A549 (cell line): ENCODE data around the gene FAM20A. TPM values are rescaled to one million over a fixed set of nuclear protein-coding genes. Genes with fewer than 3 reads are reported as not detected.

Experiments used
- ATAC-seq, 2 experiments: fragments of 200-7000 bp in 1 of 2; fragments of >200 bp in 1 of 2; cut with Nextera tagmentation in 1 of 2; cut with Tn5 transposase in 1 of 2; 3 replicates each; pipeline versions ENCODE4 v1.8.0 to v1.9.1; 2018 to 2020; ENCODE audit warnings: mild to moderate bottlenecking in 1 of 2, moderate library complexity in 1 of 2
- CTCF ChIA-PET: fragments of 300-600 bp; sonication (Branson Sonifier 250); formaldehyde crosslinking; extraction: SDS; loops from one replicate; lab custom pipeline; 2021; ENCODE audit warnings: antibody characterized with exemption, inconsistent platforms; lab: Yijun Ruan, JAX
- POLR2A ChIA-PET: fragments of 350-600 bp; formaldehyde crosslinking; extraction: SDS; loops from one replicate; lab custom pipeline; 2021; ENCODE audit warnings: antibody characterized with exemption, inconsistent platforms; lab: Yijun Ruan, JAX
- DNase-seq, 2 experiments: peaks; one replicate each; pipeline versions ENCODE4 v3.0.0 to v3.0.0-alpha.2; 2011 to 2016; ENCODE audit warnings: low read depth in 1 of 2, low spot score in 1 of 2
- FAIRE-seq: peaks from 2 replicates; lab custom pipeline; 2011; peaks lifted over from hg19 to GRCh38; lab: Jason Lieb, UNC
- H3K27ac ChIP-seq, 2 experiments: fragments of >200 bp; sonication (Bioruptor Twin); formaldehyde crosslinking; 3 replicates each; pipeline ENCODE4 v1.5.1; 2016 to 2017
- H3K4me1 ChIP-seq: fragments of >200 bp; sonication (Bioruptor Twin); formaldehyde crosslinking; 3 replicates; pipeline ENCODE4 v1.6.1; 2016
- H3K4me2 ChIP-seq: fragments of >200 bp; sonication (Bioruptor Twin); formaldehyde crosslinking; 3 replicates; pipeline ENCODE4 v1.6.1; 2016
- H3K4me3 ChIP-seq: fragments of >200 bp; sonication (Bioruptor Twin); formaldehyde crosslinking; 3 replicates; pipeline ENCODE4 v1.5.1; 2016
- H3K9me3 ChIP-seq: fragments of >200 bp; sonication (Bioruptor Twin); formaldehyde crosslinking; 3 replicates; pipeline ENCODE4 v1.6.1; 2016
- ATOH8 ChIP-seq: fragments of 250-450 bp; sonication (Bioruptor Pico); IDR thresholded peaks from 2 replicates; pipeline ENCODE4 v1.5.0; 2020; ENCODE audit warnings: low read depth, mild to moderate bottlenecking, moderate library complexity
- BHLHE40 ChIP-seq: IDR thresholded peaks from 2 replicates; pipeline ENCODE4 v1.6.1; 2012; ENCODE audit warnings: low read depth, low read length, inconsistent platforms
- CBX2 ChIP-seq: fragments of 200-600 bp; sonication (generic); IDR thresholded peaks from 2 replicates; pipeline ENCODE4 v1.6.1; 2016; ENCODE audit warnings: low read depth, mild to moderate bottlenecking, borderline replicate concordance
- CBX8 ChIP-seq: fragments of 200-600 bp; sonication (generic); IDR thresholded peaks from 2 replicates; pipeline ENCODE4 v1.6.1; 2016
- CHD4 ChIP-seq: fragments of 200-600 bp; sonication (generic); IDR thresholded peaks from 2 replicates; pipeline ENCODE4 v1.6.1; 2016; ENCODE audit warnings: antibody characterized with exemption, mild to moderate bottlenecking, borderline replicate concordance
- CTCF ChIP-seq: fragments of >200 bp; sonication (Bioruptor Twin); formaldehyde crosslinking; IDR thresholded peaks from 3 replicates; pipeline ENCODE4 v1.5.1; 2016
- EHF ChIP-seq: fragments of 250-450 bp; sonication (Bioruptor Pico); IDR thresholded peaks from 2 replicates; pipeline ENCODE4 v1.5.0; 2020; ENCODE audit warnings: mild to moderate bottlenecking
- EHMT2 ChIP-seq: fragments of 200-600 bp; sonication (generic); IDR thresholded peaks from 2 replicates; pipeline ENCODE4 v1.6.1; 2016; ENCODE audit warnings: antibody characterized with exemption, low read depth, mild to moderate bottlenecking, moderate library complexity
- FOSL2 ChIP-seq, 2 experiments: fragments of 450-650 bp in 1 of 2; fragments of >200 bp in 1 of 2; sonication (Bioruptor Twin) in 1 of 2; formaldehyde crosslinking; IDR thresholded peaks; 2 replicates each; pipeline versions ENCODE4 v1.5.0 to v1.6.1; 2016 to 2020; ENCODE audit warnings: mild to moderate bottlenecking in 1 of 2, moderate library complexity in 1 of 2
- GATA3 ChIP-seq: IDR thresholded peaks from 2 replicates; pipeline ENCODE4 v1.6.1; 2012; ENCODE audit warnings: borderline replicate concordance
- HES2 ChIP-seq: fragments of >200 bp; sonication (Bioruptor Twin); formaldehyde crosslinking; IDR thresholded peaks from 2 replicates; pipeline ENCODE4 v1.6.1; 2016
- HEYL ChIP-seq: fragments of 250-450 bp; sonication (Bioruptor Pico); IDR thresholded peaks from 2 replicates; pipeline ENCODE4 v1.8.0; 2021; ENCODE audit warnings: mild to moderate bottlenecking, moderate library complexity
- HOXA7 ChIP-seq: fragments of 250-450 bp; sonication (Bioruptor Pico); IDR thresholded peaks from 2 replicates; pipeline ENCODE4 v1.5.0; 2020; ENCODE audit warnings: mild to moderate bottlenecking, moderate library complexity
- HOXB13 ChIP-seq: fragments of 250-450 bp; sonication (Bioruptor Pico); IDR thresholded peaks from 2 replicates; pipeline ENCODE4 v1.5.0; 2020; ENCODE audit warnings: low read depth, mild to moderate bottlenecking, moderate library complexity
- MAX ChIP-seq: IDR thresholded peaks from 2 replicates; pipeline ENCODE4 v1.6.1; 2012
- MAZ ChIP-seq: fragments of 150-350 bp; IDR thresholded peaks from 2 replicates; pipeline ENCODE4 v1.6.1; 2014; ENCODE audit warnings: antibody characterized with exemption, low read depth, low read length, borderline replicate concordance
- MYC ChIP-seq: IDR thresholded peaks from 2 replicates; pipeline ENCODE4 v1.6.1; 2012; ENCODE audit warnings: mild to moderate bottlenecking, inconsistent platforms, low read length, improper control_type of control experiment, borderline replicate concordance
- NFE2L2 ChIP-seq: fragments of 150-350 bp; conservative IDR thresholded peaks from 2 replicates; pipeline ENCODE4 v1.6.1; 2014; ENCODE audit warnings: low read length
- NR3C1 ChIP-seq: fragments of >200 bp; sonication (Bioruptor Twin); formaldehyde crosslinking; IDR thresholded peaks from 3 replicates; pipeline ENCODE4 v1.6.1; 2017
- POLR2A ChIP-seq: IDR thresholded peaks from 2 replicates; pipeline ENCODE4 v1.6.1; 2012; ENCODE audit warnings: mild to moderate bottlenecking, low read length
- RAD21 ChIP-seq, 2 experiments: fragments of >200 bp in 1 of 2; sonication (Bioruptor Twin) in 1 of 2; formaldehyde crosslinking in 1 of 2; IDR thresholded peaks in 1 of 2; conservative IDR thresholded peaks in 1 of 2; 2 replicates in 1 of 2; 3 replicates in 1 of 2; pipeline ENCODE4 v1.6.1; 2012 to 2018; ENCODE audit warnings: inconsistent platforms in 1 of 2
- RCOR1 ChIP-seq: fragments of 150-350 bp; IDR thresholded peaks from 2 replicates; pipeline ENCODE4 v1.6.1; 2014; ENCODE audit warnings: antibody characterized with exemption, low read length, low read depth
- RFX5 ChIP-seq: fragments of 450-650 bp; IDR thresholded peaks from 2 replicates; pipeline ENCODE4 v1.7.1; 2014; ENCODE audit warnings: antibody characterized with exemption, mild to moderate bottlenecking, moderate library complexity
- RNF2 ChIP-seq: fragments of 200-600 bp; sonication (generic); IDR thresholded peaks from 2 replicates; pipeline ENCODE4 v1.6.1; 2016; ENCODE audit warnings: low read depth, mild to moderate bottlenecking, antibody characterized with exemption, moderate library complexity, borderline replicate concordance
- SMC3 ChIP-seq: fragments of >200 bp; sonication (Bioruptor Twin); formaldehyde crosslinking; IDR thresholded peaks from 3 replicates; pipeline ENCODE4 v1.6.1; 2018; ENCODE audit warnings: inconsistent platforms
- SREBF2 ChIP-seq: fragments of 450-650 bp; IDR thresholded peaks from 2 replicates; pipeline ENCODE4 v1.6.1; 2014; ENCODE audit warnings: mild to moderate bottlenecking, moderate library complexity
- ZC3H11A ChIP-seq: fragments of 450-650 bp; IDR thresholded peaks from 2 replicates; pipeline ENCODE4 v1.6.1; 2014; ENCODE audit warnings: antibody characterized with exemption, mild to moderate bottlenecking
- ZNF302 ChIP-seq: fragments of 250-450 bp; sonication (Bioruptor Pico); IDR thresholded peaks from 2 replicates; pipeline ENCODE4 v1.9.0; 2021; ENCODE audit warnings: inconsistent platforms, mild to moderate bottlenecking, moderate library complexity
- ZSCAN20 ChIP-seq: fragments of 250-450 bp; sonication (Bioruptor Pico); IDR thresholded peaks from 2 replicates; pipeline ENCODE4 v1.8.0; 2022; ENCODE audit warnings: mild to moderate bottlenecking, moderate library complexity
- WGBS: methylation state at CpG from one replicate; pipeline ENCODE4 v1.1.6; 2017; ENCODE audit errors: missing lambda C conversion rate; 5-methylcytosine and 5-hydroxymethylcytosine counted together
- polyA plus RNA-seq, 4 experiments: library from polyadenylated mRNA; depleted of rRNA in 3 of 4; stranded (reverse); fragments of >200 nt; fragmentation: RNase III in 1 of 4; extraction: RNeasy Plus Mini Kit Qiagen cat#74134 plus additional on column Dnase treatment in 1 of 4; gene quantifications; 2 replicates in 3 of 4; 3 replicates in 1 of 4; pipeline ENCODE4 v1.2.3, GENCODE V29; 2011 to 2017

Gene FAM20A
- polyA plus RNA-seq, 2 of the 4 experiments (the other 2 are of a cell fraction): 0.05 to 0.09 TPM

GRCh38 chr17:68533887-68534694, 67.1 kb downstream of the FAM20A start:
- no peak overlapping the region for H3K4me2 ChIP-seq
- no peaks in the 10 kb centered on the region for H3K4me1 ChIP-seq
- no peaks in the 10 kb centered on the region for H3K9me3 ChIP-seq
- ChIA-PET CTCF (interaction anchor here (0.6 to 4.8 kb wide), 18 partner anchors 8 to 247 kb away, joined by 3 to 17 read pairs (median 4); no protein-coding TSS in a partner anchor), POLR2A (interaction anchor here (1.5 kb wide), 1 partner anchor 21 kb away, joined by 4 read pairs; the partner anchor contains the start of gene PRKAR1A)
- WGBS: 79% methylated on average over 6 of the region's 6 CpGs
- ATAC-seq: 0 out of 6 replicates have a peak, but pooled peaks of 1 of the 2 experiments have one; percentile 21
- peak in 1 of 2 experiments; percentile 39 for DNase-seq
- no peak overlapping the region for H3K27ac ChIP-seq
- H3K4me3 ChIP-seq: no peak overlapping the region
- FAIRE-seq: no peak
- TF ChIP-seq ATOH8 (CRISPR knock-in tag) (no peak), MAX (no peak), NFE2L2 (no peak), RNF2 (no peak), HES2 (no peak), CHD4 (no peak), CBX8 (no peak), SREBF2 (no peak), RFX5 (no peak), SMC3 (peak; percentile 50), CTCF (peak; percentile 49), HOXA7 (CRISPR knock-in tag) (no peak), GATA3 (no peak), EHF (CRISPR knock-in tag) (no peak), ZNF302 (CRISPR knock-in tag) (no peak), EHMT2 (no peak), RAD21 (conservative IDR thresholded peaks at IDR 0.05 in 1 of 2, IDR thresholded peaks at IDR 0.05 in 1 of 2) (peak; percentile 32 to 37; a peak in 2 of 5 replicates), FOSL2 (IDR thresholded peaks at IDR 0.05) (no peak), FOSL2 (CRISPR knock-in tag; IDR thresholded peaks at IDR 0.05) (no peak), ZSCAN20 (CRISPR knock-in tag) (no peak), HOXB13 (CRISPR knock-in tag) (no peak), POLR2A (no peak), BHLHE40 (no peak), CBX2 (no peak), MYC (no peak)
- TF ChIP-seq, all 56 proteins: peak for 3

- Histone ChIP-seq H3K4me3 (no peak overlapping the region), H3K4me1 (no peaks in the 10 kb centered on the region), H3K4me2 (no peak overlapping the region), H3K9me3 (no peaks in the 10 kb centered on the region)
- no peak for ATAC-seq
- CTCF ChIA-PET: interaction anchor here (1.3 to 4.8 kb wide), 2 partner anchors 29 to 226 kb away, joined by 3 to 17 read pairs; no protein-coding TSS in a partner anchor
- TF ChIP-seq CHD4 (no peak), HOXB13 (CRISPR knock-in tag) (no peak), MAZ (no peak), NR3C1 (no peak), EHF (CRISPR knock-in tag) (no peak), ZC3H11A (no peak), MAX (no peak), RCOR1 (no peak), HEYL (no peak), RNF2 (no peak), CBX8 (no peak), ZNF302 (CRISPR knock-in tag) (no peak)
- TF ChIP-seq, all 56 proteins: peak for 0
- DNase-seq (no peak), FAIRE-seq (peak; percentile 13)
- POLR2A ChIA-PET: no interaction called here
- WGBS: 94% methylated on average over 3 of the region's 3 CpGs
- H3K27ac ChIP-seq: no peak overlapping the region
These were observed 68.3 kb downstream of the FAM20A start for GRCh38 chr17:68532826-68533225.
